Activated T-cell treated with anti-CD3 and anti-CD28 coated beads for 1 hour (primary cell): ENCODE data around the gene EYA3.

Source experiments
- DNase-seq: peaks from one replicate; pipeline ENCODE4 v3.0.0-alpha.2; 2020; ENCODE audit warnings: low read depth

EYA3 gene

GRCh38 chr1:27968692-27969091, 119.7 kb downstream of the EYA3 start:
- DNase-seq = no peak

DNA sequence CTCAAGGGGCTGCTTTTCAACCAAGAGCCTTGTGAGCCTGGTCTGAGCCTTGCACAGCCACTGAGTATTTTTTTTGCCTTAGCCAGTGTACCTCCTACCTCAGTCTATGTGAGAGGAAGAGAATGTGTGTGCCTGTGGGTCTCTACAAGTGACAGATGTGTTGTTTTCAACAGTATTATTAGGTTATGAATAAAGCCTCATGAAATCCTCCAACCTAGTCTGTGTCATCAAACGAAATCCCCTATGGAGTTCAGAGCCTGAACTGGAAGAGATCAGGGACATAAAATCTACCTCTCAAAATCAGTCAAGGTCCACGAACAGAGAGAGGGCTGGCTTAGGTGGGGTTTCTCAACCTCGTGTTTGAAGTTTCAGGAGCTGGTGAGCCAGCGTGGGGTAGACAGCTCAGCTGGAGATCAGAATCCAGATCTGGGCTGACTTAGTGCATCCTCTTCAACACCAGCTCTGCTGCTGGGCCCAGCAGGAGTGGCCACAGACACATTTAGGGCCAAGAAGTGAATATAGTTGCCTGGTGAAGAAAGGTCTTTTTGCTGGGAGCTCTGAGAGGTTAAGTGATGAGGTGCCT, 120.4 kb downstream of the EYA3 start:
- no peak for DNase-seq

DNA sequence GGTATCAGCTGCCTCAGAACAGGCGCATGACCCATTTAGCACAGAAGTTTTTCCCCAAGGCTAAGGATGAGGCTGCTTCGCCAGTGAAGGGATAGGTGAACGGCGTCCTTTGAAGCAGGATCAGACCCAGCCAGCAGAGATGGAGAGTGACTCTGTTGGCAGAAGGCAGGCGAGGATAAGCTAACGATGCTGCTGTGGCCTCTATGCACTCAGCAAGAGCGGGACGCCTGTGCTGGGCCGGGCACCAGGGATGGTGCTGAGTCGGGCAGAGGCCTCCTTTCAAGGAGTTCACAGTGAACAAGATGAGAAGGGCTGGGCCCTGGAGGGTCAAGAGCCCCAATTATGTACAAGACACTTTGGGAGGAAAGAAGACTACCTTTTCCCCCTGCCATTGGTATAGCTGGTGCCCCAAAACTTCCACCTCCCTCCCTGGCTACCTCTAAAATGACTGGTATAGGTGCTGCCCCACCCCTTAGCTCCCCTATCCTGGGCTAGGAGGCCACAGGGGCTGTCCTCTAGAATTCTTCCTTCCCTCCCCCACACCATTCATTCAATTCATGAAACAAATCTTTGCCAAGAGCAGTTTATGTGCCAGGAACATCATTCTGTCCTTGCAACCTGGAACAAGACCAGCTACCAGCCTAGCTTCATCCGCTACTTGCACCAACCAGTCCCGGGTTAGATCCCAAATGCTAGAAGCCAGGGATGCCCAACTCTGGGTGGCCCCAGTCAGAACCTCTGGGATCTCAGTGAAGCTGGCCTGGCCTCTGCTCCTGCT, 121.1 kb downstream of the EYA3 start:
- DNase-seq = no peak

GRCh38 chr1:27966402-27967105, 121.9 kb downstream of the EYA3 start:
- no peak for DNase-seq

DNA sequence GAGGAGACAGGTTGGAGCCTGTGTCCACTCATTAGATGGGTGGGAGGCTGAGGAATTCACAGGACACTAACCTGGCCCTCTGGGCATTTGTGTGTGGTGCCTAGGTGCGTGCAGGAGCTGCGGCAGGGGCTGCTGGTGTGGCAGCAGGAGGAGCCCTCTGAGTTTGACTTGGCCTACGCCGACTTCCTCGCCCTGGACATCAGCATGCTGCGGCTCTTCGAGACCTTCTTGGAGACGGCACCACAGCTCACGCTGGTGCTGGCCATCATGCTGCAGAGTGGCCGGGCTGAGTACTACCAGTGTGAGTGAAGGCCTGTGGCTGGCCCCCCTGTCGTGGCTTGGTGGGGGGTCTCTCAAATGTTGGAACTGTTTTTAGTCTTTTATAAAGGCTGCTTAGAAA, 125.0 kb downstream of the EYA3 start:
- no peak for DNase-seq

DNA sequence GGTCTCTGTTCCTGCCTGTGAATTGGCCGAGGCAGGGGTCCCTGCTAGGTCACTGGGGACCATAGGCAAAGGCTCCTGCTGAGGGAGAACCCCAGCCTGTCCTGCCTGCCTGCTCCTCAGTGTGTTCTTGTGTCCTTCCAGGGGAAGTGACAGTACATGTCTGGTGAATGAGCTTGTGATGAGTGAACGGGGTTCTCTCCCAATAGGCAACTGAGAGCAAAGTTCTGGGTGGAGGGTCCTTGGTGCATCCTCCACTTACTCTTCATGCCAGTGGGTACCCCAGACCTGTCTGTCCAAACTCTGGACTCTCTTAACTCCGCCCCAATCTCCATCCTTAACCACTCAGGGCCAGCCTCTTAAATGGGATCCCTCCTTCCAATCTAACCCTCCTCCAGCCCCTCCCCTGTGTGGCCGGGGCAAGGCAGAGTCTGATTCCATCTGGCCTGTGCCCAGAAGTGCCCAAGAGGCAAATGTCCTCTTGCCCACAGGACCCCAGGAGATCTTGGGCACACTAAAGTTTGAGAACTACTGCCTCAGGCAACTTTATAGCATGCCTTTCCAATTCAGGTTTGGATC, 126.7 kb downstream of the EYA3 start:
- no peak for DNase-seq

DNA sequence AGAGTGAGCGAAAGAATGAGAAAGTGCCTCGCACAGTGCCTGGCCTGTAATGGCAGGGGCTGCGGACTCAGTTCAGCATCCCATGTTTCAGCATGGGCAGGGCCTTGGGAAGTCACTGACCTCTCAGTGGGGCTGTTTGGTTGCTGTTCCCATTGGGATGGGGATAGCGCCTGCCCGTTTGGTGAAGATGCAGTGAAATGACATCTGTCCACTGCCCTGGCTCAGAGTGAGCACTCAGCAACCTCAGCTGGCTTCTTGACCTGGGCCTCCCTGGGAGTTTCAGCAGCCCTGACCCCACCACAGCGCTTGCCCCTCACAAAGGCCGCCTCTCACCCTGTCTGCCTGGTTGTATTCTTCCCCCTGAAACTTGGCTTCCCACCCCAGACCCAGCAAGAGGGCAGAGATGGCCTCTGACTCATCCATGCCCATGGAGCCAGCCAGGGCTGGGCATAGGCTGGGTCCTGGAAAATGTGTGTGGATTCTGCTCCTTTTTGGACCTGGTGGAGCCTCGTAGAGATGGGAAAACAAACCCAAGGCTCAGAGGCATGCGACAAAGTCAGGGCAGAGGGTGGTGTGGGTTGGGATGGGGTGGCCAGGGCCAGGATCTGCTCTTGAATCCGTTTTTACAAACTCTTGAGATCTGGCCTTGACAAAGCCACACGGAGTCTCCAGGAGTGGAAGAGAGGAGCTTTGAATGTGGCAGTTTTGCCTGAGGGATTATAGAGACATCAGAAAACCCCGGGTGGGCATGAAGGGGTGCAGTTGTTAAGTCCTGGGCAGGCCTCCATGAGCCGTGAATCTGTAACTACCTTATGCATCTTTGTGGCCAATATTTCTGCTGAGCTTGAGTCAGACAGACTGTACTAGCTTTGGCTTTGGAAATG, 127.4 kb downstream of the EYA3 start:
- no peak for DNase-seq

DNA sequence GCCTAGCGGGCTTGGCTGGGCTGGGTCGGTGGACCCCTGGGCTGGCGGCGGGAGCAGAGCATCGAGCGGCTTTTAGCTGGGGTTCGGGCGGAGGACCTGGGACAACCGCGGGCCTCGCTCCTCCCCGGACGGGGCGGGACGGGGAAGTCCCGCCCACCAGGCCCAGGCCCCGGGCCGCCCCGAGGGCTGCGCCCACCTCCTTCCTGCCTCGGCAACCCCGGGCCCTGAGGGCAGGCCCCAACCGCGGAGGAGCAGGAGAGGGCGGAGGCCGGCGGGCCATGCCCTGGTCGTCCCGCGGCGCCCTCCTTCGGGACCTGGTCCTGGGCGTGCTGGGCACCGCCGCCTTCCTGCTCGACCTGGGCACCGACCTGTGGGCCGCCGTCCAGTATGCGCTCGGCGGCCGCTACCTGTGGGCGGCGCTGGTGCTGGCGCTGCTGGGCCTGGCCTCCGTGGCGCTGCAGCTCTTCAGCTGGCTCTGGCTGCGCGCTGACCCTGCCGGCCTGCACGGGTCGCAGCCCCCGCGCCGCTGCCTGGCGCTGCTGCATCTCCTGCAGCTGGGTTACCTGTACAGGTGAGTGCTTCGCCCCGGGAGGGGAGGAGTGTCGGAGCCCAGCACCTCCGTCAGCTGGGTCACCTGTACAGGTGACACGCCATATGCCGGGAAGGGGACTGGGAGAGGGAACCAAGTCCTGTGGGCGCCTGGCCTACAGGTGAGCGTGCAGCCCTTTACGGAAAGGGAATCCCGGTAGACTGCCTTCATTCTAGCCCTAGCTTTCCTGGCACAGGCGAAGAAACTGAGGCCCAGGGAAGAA, 128.4 kb downstream of the EYA3 start, which contains the start of gene XKR8:
Gene XKR8, plus strand, starts transcription at position 182 of the 812 bp plus-strand sequence. Its CDS starts 97 bp downstream, at position 279.
- peak; percentile 74 for DNase-seq

DNA sequence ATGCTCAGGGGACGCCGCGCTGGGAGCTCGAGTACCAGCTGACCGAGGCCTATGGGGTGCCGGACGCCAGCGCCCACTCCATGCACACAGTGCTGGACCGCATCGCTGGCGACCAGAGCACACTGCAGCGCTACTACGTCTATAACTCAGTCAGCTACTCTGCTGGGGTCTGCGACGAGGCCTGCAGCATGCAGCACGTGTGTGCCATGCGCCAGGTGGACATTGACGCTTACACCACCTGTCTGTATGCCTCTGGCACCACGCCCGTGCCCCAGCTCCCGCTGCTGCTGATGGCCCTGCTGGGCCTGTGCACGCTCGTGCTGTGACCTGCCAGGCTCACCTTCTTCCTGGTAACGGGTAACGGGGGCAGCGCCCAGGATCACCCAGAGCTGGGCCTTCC, 129.9 kb downstream of the EYA3 start:
- no peak for DNase-seq

- no peak for DNase-seq
These were observed 130.8 kb downstream of the EYA3 start for GRCh38 chr1:27957655-27958054.

- DNase-seq = no peak
These were observed 131.6 kb downstream of the EYA3 start for GRCh38 chr1:27956761-27957160.

DNA sequence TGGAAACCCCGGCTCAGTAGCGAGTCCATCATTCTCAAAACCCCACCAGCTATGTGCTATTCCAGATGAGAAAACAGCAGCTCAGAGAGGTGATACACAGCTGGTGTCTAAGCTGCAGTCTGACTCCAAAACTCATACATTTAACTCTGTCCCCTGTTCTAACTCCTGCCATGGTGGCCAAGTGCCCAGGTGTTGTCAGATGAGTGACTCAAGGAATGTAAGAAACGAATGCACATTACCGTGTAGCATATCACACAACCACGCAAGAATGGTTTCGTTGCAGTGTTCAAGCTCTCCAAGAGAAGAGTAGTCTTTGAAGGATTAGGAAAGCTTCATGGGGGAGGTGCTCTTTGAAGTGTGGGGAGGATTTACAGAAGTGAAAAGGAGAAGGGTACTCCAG, 133.3 kb downstream of the EYA3 start:
- no peak for DNase-seq

GRCh38 chr1:27954186-27954585, 134.2 kb downstream of the EYA3 start:
- no peak for DNase-seq

GRCh38 chr1:27952147-27952546, 136.3 kb downstream of the EYA3 start:
- DNase-seq = no peak

DNA sequence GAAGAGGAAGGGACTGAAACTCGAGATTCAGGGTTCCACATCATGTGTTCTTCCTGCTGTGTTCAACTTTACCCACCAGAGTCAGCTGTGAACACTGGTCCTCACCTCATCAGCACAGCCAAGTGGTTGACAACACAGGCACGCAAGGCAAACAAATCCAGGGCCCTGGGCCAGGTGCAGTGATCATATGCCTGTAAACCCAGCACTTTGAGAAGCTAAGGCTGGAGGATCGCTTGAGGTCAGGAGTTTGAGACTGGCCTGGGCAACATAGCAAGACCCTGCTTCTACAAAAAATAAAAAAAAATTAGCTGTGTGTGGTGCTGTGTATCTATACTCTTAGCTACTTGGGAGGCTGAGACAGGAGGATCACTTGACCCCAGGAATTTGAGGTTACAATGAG, 137.0 kb downstream of the EYA3 start:
- no peak for DNase-seq

GRCh38 chr1:27949027-27949426, 139.4 kb downstream of the EYA3 start:
- DNase-seq = no peak

DNA sequence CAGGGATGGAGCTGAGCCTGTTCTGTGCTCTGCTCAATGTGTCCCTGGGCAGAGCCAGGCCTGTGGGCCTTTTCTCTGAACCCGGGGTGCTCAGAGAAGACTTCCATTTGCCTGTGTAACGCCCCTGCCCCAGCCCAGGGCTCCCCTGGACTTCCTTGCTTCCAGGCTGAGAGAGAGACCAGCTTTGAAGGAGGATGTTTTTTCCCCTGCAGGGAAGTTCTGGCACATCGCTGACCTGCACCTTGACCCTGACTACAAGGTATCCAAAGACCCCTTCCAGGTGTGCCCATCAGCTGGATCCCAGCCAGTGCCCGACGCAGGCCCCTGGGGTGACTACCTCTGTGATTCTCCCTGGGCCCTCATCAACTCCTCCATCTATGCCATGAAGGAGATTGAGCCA, 143.4 kb downstream of the EYA3 start:
- no peak for DNase-seq

DNA sequence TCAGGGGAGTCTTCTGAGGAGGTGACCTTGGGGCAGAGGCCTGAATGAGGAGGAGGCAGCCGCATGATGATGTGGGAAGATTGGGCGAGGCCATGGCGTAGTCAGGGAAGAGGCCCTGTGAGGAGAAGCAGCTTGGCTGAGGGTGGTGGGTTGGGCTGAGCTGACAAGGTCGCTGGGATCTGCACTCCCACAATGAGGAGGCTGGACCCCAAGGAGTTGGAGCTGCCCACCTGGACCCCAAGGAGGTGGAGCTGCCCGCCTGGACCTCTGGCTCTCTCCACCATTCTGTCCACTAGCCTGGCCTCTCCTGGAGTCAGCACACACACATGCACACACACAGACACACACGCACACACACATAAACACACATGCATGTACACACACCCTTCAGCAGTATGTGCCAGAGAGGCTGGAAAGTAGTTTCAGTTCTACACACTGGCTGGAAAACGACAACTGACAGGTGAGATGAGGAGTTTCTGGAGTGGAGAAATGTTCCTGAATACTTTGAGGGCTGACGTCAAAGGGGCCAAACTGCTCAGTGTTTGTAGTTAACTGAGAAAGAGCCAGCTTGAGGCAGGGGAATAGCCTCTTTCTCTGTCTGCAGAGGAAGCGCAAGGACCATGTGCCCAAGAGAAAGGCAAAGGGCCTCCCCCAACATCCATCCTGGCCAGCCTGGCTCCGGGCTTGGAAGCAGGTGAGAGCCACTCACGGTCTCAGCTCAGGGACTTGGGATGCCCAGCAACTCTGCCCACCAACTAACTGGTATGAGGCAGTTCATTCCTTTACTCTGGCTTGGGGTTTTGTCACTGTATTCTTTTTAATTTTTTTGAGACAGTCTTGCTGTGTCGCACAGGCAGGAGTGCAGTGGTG, 146.5 kb downstream of the EYA3 start:
- DNase-seq = no peak

DNA sequence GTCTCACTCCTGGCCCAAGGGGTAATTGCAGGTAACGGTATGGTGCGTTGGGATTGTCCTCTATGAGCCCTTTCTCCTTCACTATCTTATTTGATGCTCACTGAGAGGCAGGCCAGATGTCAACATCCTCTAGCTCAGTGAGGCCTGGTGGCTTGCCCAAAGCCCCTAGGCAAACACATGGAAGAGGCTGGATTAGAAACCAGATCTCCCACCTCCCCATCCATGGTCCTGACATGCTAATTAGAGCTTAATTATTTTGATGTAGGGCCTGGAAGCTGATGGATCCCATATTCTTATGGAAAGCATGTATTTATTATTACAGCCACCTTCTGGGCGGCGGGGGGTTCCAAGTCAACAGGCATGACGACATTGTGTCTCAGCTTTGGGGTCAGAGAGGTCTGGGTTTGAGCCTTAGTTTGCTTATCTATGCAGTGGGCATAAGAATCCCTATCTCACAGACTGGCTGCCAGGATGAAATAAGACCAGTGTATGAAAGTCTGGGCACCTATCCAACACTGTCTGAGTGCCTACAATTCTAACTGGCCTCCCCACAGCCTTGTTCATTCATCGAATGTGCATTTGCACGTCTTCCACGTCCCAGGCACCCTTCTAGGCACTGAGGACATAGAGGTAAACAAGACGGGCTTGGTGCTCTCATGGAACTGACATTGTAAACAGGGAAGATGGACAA, 147.4 kb downstream of the EYA3 start:
- DNase-seq = no peak
